Karpas-422 (cell line): Measurements from ENCODE around the gene CAPN7. TPM values are rescaled to one million over a fixed set of nuclear protein-coding genes. Genes with fewer than 3 reads are reported as not detected.
"Not testable (repeated sequence)": the region's sequence is repeated elsewhere in the genome, so short reads cannot be mapped to it uniquely, and the experiment has no call there.

Source experiments
- DNase-seq: peaks from one replicate; pipeline ENCODE4 v3.0.0-alpha.2; 2015
- H2AFZ ChIP-seq: fragments of 200-600 bp; sonication (generic); 2 replicates; pipeline ENCODE4 v1.6.1; 2014; ENCODE audit warnings: antibody characterized with exemption, low read length, mixed read lengths
- H3K27ac ChIP-seq: fragments of 200-600 bp; sonication (generic); 2 replicates; pipeline ENCODE4 v1.5.1; 2014; ENCODE audit warnings: mild to moderate bottlenecking, low read length, moderate library complexity
- H3K27me3 ChIP-seq: fragments of 200-600 bp; sonication (generic); 2 replicates; pipeline ENCODE4 v1.6.1; 2014; ENCODE audit warnings: low read length, mixed read lengths
- H3K36me3 ChIP-seq: fragments of 200-600 bp; sonication (generic); 2 replicates; pipeline ENCODE4 v1.6.1; 2014; ENCODE audit warnings: low read length, mixed read lengths; ENCODE audit not compliant: insufficient read depth
- H3K4me1 ChIP-seq: fragments of 200-600 bp; sonication (generic); 2 replicates; pipeline ENCODE4 v1.6.1; 2014; ENCODE audit warnings: mild to moderate bottlenecking, low read length, mixed read lengths
- H3K4me2 ChIP-seq: fragments of 200-600 bp; sonication (generic); 2 replicates; pipeline ENCODE4 v1.6.1; 2014; ENCODE audit warnings: low read length, low read depth, mild to moderate bottlenecking; ENCODE audit not compliant: poor library complexity, severe bottlenecking
- H3K4me3 ChIP-seq: fragments of 200-600 bp; sonication (generic); 2 replicates; pipeline ENCODE4 v1.5.1; 2014; ENCODE audit warnings: mild to moderate bottlenecking, antibody characterized with exemption, low read length, mixed read lengths
- H3K79me2 ChIP-seq: fragments of 200-600 bp; sonication (generic); 2 replicates; pipeline ENCODE4 v1.6.1; 2014; ENCODE audit warnings: mild to moderate bottlenecking, low read length, mixed read lengths
- H3K9ac ChIP-seq: fragments of 200-600 bp; sonication (generic); 2 replicates; pipeline ENCODE4 v1.6.0; 2014; ENCODE audit warnings: low read length
- H3K9me2 ChIP-seq: fragments of 200-600 bp; sonication (generic), shearing (Covaris generic); replicated peaks from 2 replicates; pipeline ENCODE4 v1.6.0; 2014; ENCODE audit warnings: mild to moderate bottlenecking, low read length, moderate library complexity; ENCODE audit not compliant: insufficient read depth
- H3K9me3 ChIP-seq: fragments of 300-700, 200-600 bp; sonication (generic); 2 replicates; pipeline ENCODE4 v1.6.1; 2014; ENCODE audit warnings: low read length, mixed read lengths
- H4K20me1 ChIP-seq: fragments of 200-600 bp; sonication (generic); 2 replicates; pipeline ENCODE4 v1.6.1; 2014; ENCODE audit warnings: mild to moderate bottlenecking, antibody characterized with exemption, low read length, low read depth; ENCODE audit not compliant: insufficient read depth
- total RNA-seq: library from RNA; depleted of rRNA; stranded (reverse); fragments of >200 nt; shearing (Covaris generic); gene quantifications from 2 replicates; pipeline ENCODE4 v1.2.3, GENCODE V29; 2014; ENCODE audit warnings: low replicate concordance

Gene CAPN7
- total RNA-seq, 1 experiment from 2014 or later = 36.5 TPM

- H3K4me3 ChIP-seq, H3K4me1 ChIP-seq, H3K27ac ChIP-seq, H3K27me3 ChIP-seq, H3K36me3 ChIP-seq, H3K9me3 ChIP-seq, DNase-seq, H3K9ac ChIP-seq, H3K9me2 ChIP-seq, H3K4me2 ChIP-seq, H2AFZ ChIP-seq, H3K79me2 ChIP-seq, H4K20me1 ChIP-seq: not testable (repeated sequence)
These were observed 39.7 kb upstream of the CAPN7 start for GRCh38 chr3:15166391-15166790.

GRCh38 chr3:15171096-15171495 lies 35.0 kb upstream of the CAPN7 start:
- H3K79me2 ChIP-seq = no peaks in the 10 kb centered on the region
- no peaks in the 10 kb centered on the region for H3K36me3 ChIP-seq
- H3K4me3 ChIP-seq = no peak overlapping the region
- no peak for DNase-seq
- no peaks in the 10 kb centered on the region for H3K9me3 ChIP-seq
- no peaks in the 10 kb centered on the region for H3K27me3 ChIP-seq
- no peak overlapping the region for H3K4me2 ChIP-seq
- H3K27ac ChIP-seq = no peak overlapping the region
- no peaks in the 10 kb centered on the region for H3K4me1 ChIP-seq
- H4K20me1 ChIP-seq = no peaks in the 10 kb centered on the region
- H2AFZ ChIP-seq = no peak overlapping the region; the same call in 1 of the 2 replicates
- no peak overlapping the region for H3K9ac ChIP-seq
- H3K9me2 ChIP-seq = no peaks in the 10 kb centered on the region

GRCh38 chr3:15172806-15173205 lies 33.2 kb upstream of the CAPN7 start:
- no peak for DNase-seq
- no peak overlapping the region for H3K27ac ChIP-seq
- H3K9ac ChIP-seq = no peak overlapping the region
- H3K4me3 ChIP-seq = no peak overlapping the region
- H3K79me2 ChIP-seq = no peaks in the 10 kb centered on the region
- H3K36me3 ChIP-seq = no peaks in the 10 kb centered on the region
- H4K20me1 ChIP-seq = no peaks in the 10 kb centered on the region
- H3K27me3 ChIP-seq = no peaks in the 10 kb centered on the region
- H2AFZ ChIP-seq = no peak overlapping the region
- H3K9me3 ChIP-seq = no peaks in the 10 kb centered on the region
- no peak overlapping the region for H3K4me2 ChIP-seq
- H3K4me1 ChIP-seq = no peaks in the 10 kb centered on the region
- H3K9me2 ChIP-seq = no peaks in the 10 kb centered on the region

DNA sequence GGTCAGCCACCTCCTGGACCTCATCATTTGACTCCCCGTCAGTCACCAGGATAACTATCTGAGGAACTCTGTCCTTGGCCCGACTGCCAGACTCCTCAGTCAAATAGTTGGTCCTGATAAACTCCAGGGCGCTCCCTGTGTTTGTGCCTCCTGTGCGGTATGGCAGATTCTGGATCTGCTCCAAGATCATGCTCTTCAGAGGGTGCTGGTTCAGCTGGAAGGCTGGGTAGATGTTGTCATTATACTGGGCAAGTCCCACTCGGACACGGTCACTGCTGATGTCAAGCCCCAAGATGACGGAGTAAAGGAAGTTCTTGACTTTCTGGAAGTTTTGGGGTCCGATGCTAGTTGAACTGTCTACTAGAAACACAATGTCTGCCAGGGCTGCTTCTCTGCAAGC lies 31.1 kb upstream of the CAPN7 start:
- Histone ChIP-seq H3K79me2 (no peaks in the 10 kb centered on the region), H3K9me3 (no peaks in the 10 kb centered on the region), H3K27ac (no peak overlapping the region), H3K4me2 (no peak overlapping the region), H3K4me3 (no peak overlapping the region), H3K27me3 (no peaks in the 10 kb centered on the region), H3K36me3 (no peaks in the 10 kb centered on the region), H2AFZ (no peak overlapping the region), H3K4me1 (no peaks in the 10 kb centered on the region), H3K9me2 (no peaks in the 10 kb centered on the region), H4K20me1 (no peaks in the 10 kb centered on the region), H3K9ac (no peak overlapping the region)
- no peak for DNase-seq

DNA sequence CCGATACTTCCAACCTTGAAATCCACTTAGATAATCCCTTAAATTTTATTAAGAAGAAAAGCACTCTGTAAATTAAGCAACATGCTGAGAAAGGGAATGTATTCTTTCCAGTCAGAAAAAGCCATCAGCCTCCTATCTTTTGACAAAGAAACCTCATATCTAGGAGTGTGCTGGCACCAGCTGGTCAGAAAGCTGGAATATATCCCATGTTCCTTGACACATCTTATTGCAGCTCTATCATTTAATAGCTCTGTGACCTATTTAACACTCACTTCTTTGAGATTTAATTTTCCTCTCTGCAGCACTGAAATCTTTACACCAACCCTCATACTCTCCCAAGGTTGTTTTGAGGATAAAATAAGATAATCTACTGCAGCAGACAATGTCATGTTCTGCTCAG lies 30.4 kb upstream of the CAPN7 start:
- Histone ChIP-seq H3K9ac (no peak overlapping the region), H3K4me1 (no peaks in the 10 kb centered on the region), H3K27me3 (no peaks in the 10 kb centered on the region), H3K9me2 (no peaks in the 10 kb centered on the region), H3K79me2 (no peaks in the 10 kb centered on the region), H4K20me1 (no peaks in the 10 kb centered on the region), H3K9me3 (no peaks in the 10 kb centered on the region), H3K27ac (no peak overlapping the region), H3K4me3 (no peak overlapping the region), H3K36me3 (no peaks in the 10 kb centered on the region), H3K4me2 (no peak overlapping the region), H2AFZ (no peak overlapping the region)
- DNase-seq = no peak

DNA sequence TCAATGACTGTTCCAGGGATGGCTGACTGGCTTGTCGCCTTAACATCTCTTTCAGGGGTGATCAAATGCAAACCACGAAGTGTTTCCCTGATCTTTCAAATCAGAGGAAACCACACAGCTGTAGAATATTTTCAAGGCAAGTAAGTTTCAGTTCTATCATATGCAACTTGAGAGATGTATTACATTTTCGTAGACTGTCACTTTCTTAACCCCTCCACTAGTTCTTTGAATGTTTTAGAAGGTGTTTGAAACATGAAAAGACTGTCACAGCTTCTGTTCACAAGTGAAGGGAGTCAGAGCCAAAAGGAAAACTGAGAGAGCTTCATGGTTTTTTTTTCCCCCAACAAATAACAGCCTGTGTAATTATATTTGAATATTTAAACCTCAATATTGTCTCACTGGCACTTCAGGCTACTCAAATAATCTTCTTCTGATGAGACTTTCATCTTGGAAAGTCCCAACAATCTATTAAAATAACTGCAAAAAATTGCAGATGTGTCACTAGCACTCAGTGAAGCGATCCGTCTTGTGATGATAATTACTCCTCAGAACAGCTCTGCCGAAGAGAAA lies 25.9 kb upstream of the CAPN7 start:
- DNase-seq = no peak
- no peaks in the 10 kb centered on the region for H4K20me1 ChIP-seq
- no peak overlapping the region for H3K4me2 ChIP-seq
- H3K36me3 ChIP-seq = no peaks in the 10 kb centered on the region
- no peak overlapping the region for H3K9ac ChIP-seq
- no peaks in the 10 kb centered on the region for H3K9me2 ChIP-seq
- no peaks in the 10 kb centered on the region for H3K79me2 ChIP-seq
- no peak overlapping the region for H3K27ac ChIP-seq
- no peaks in the 10 kb centered on the region for H3K27me3 ChIP-seq
- no peaks in the 10 kb centered on the region for H3K4me1 ChIP-seq
- H3K9me3 ChIP-seq = no peaks in the 10 kb centered on the region
- no peak overlapping the region for H3K4me3 ChIP-seq
- no peak overlapping the region for H2AFZ ChIP-seq

DNA sequence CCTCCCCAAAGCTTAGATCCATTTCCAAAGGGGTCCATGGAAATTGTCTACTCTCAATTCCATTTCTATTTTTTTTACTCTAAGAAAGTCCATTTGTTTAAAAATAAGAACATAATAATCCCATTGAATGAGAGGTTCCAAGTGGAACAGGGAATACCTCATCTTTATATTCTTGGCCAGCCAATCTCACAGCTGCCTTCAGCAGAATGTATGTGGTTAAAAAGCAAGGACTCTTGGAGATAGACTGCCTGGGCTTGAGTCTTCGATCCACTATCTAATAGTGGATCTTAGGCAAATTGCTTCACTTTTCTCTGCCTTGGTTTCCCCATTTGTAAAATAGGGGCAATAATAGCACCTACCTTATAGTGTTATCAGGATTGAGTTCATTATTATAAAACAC lies 24.5 kb upstream of the CAPN7 start:
- no peak overlapping the region for H3K9ac ChIP-seq
- H3K27ac ChIP-seq = no peak overlapping the region
- DNase-seq = no peak
- no peaks in the 10 kb centered on the region for H3K27me3 ChIP-seq
- no peak overlapping the region for H3K4me3 ChIP-seq
- H3K4me2 ChIP-seq = no peak overlapping the region
- no peaks in the 10 kb centered on the region for H3K36me3 ChIP-seq
- no peaks in the 10 kb centered on the region for H3K9me2 ChIP-seq
- no peaks in the 10 kb centered on the region for H3K79me2 ChIP-seq
- H3K9me3 ChIP-seq = no peaks in the 10 kb centered on the region
- H3K4me1 ChIP-seq = no peaks in the 10 kb centered on the region
- H2AFZ ChIP-seq = no peak overlapping the region
- no peaks in the 10 kb centered on the region for H4K20me1 ChIP-seq

DNA sequence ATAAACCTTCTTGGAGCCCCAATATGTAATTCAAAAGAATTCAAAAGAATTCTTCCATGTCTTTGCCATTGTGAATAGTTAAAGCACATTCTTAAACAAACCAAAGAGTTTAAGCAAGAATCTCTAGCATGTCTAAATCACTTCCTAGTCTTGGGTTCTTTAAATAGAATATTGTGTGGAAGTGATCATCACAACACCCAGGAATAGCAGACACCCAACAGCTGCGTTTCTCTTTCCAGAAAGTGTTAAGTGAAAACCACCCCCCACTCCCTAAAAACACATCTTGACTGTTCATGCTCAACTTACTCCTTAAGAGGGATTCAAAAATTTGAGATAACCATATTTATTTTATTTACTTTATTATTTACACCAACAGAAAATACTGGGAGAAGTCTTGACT lies 24.1 kb upstream of the CAPN7 start:
- Histone ChIP-seq H3K9ac (no peak overlapping the region), H3K4me2 (no peak overlapping the region), H3K4me3 (no peak overlapping the region), H3K27me3 (no peaks in the 10 kb centered on the region), H3K9me3 (no peaks in the 10 kb centered on the region), H3K9me2 (no peaks in the 10 kb centered on the region), H3K36me3 (no peaks in the 10 kb centered on the region), H3K4me1 (no peaks in the 10 kb centered on the region), H2AFZ (no peak overlapping the region), H3K79me2 (no peaks in the 10 kb centered on the region), H3K27ac (no peak overlapping the region), H4K20me1 (no peaks in the 10 kb centered on the region)
- DNase-seq = no peak

GRCh38 chr3:15183011-15183410 lies 23.0 kb upstream of the CAPN7 start:
- no peak overlapping the region for H3K4me3 ChIP-seq
- H3K9me2 ChIP-seq = no peaks in the 10 kb centered on the region
- H3K4me1 ChIP-seq = no peaks in the 10 kb centered on the region
- no peaks in the 10 kb centered on the region for H3K79me2 ChIP-seq
- H3K27ac ChIP-seq = no peak overlapping the region
- H3K36me3 ChIP-seq = no peaks in the 10 kb centered on the region
- no peaks in the 10 kb centered on the region for H3K27me3 ChIP-seq
- no peak overlapping the region for H3K4me2 ChIP-seq
- H2AFZ ChIP-seq = no peak overlapping the region
- H4K20me1 ChIP-seq = no peaks in the 10 kb centered on the region
- DNase-seq = no peak
- no peak overlapping the region for H3K9ac ChIP-seq
- no peaks in the 10 kb centered on the region for H3K9me3 ChIP-seq
